NCI-H1048 (cell line): ENCODE results near the gene S1PR2.
"Not testable (repeated sequence)": the region's sequence is repeated elsewhere in the genome, so short reads cannot be mapped to it uniquely, and the experiment has no call there.

Experiments used
- DNase-seq: peaks from one replicate; lab custom pipeline; 2025; lab: John Stamatoyannopoulos, UW

S1PR2 gene

GRCh38 chr19:10190026-10190425 lies 41.1 kb downstream of the S1PR2 start:
- DNase-seq: no peak

- DNase-seq: no peak
These were observed 41.5 kb downstream of the S1PR2 start for GRCh38 chr19:10189616-10190015.

- DNase-seq: no peak
These were observed 43.8 kb downstream of the S1PR2 start for GRCh38 chr19:10187315-10187714.

GRCh38 chr19:10184636-10185035 lies 46.5 kb downstream of the S1PR2 start:
- no peak for DNase-seq

- no peak for DNase-seq
These were observed 47.2 kb downstream of the S1PR2 start for GRCh38 chr19:10183926-10184325.

- DNase-seq: no peak
These were observed 48.3 kb downstream of the S1PR2 start for GRCh38 chr19:10182847-10183246.

GRCh38 chr19:10182076-10182475 lies 49.1 kb downstream of the S1PR2 start:
- DNase-seq: no peak

GRCh38 chr19:10180459-10180858 lies 50.7 kb downstream of the S1PR2 start:
- DNase-seq: no peak

GRCh38 chr19:10180024-10180423 lies 51.1 kb downstream of the S1PR2 start:
- DNase-seq: not testable (repeated sequence)

- DNase-seq: no peak
These were observed 57.6 kb downstream of the S1PR2 start for GRCh38 chr19:10173527-10173926.
